HepG2 (cell line): ENCODE data around the gene PALM. TPM values are rescaled to one million over a fixed set of nuclear protein-coding genes. Genes with fewer than 3 reads are reported as not detected.

Experiments
- ATAD3A ChIP-seq: sonication (generic); formaldehyde crosslinking; IDR thresholded peaks from 2 replicates; pipeline ENCODE4 v1.4.0; 2020; ENCODE audit warnings: missing genetic modification reagents
- ATRX ChIP-seq: sonication (generic); formaldehyde crosslinking; IDR thresholded peaks from 2 replicates; pipeline ENCODE4 v1.4.0; 2020; ENCODE audit warnings: missing genetic modification reagents, borderline replicate concordance
- EP300 ChIP-seq, 3 experiments: sonication (generic) in 1 of 3; formaldehyde crosslinking in 1 of 3; IDR thresholded peaks; 2 replicates each; pipeline versions ENCODE4 v1.5.1 to v1.6.1; 2011 to 2020; ENCODE audit warnings: low read depth in 2 of 3, low read length in 2 of 3, borderline replicate concordance in 1 of 3, improper control_type of control experiment in 1 of 3, mild to moderate bottlenecking in 1 of 3, missing genetic modification reagents in 1 of 3, moderate library complexity in 1 of 3
- FLYWCH1 ChIP-seq: sonication (generic); formaldehyde crosslinking; IDR thresholded peaks from 2 replicates; pipeline ENCODE4 v1.8.1; 2023; ENCODE audit warnings: mild to moderate bottlenecking, missing genetic modification reagents
- FOXK2 ChIP-seq: fragments of 450-650 bp; IDR thresholded peaks from 2 replicates; pipeline ENCODE4 v1.6.1; 2016
- HNRNPK ChIP-seq: fragments of 200-400 bp; formaldehyde crosslinking; IDR thresholded peaks from 2 replicates; pipeline ENCODE4 v1.6.1; 2018; ENCODE audit warnings: low read length, low read depth, moderate library complexity, mild to moderate bottlenecking; ENCODE audit not compliant: poor library complexity, severe bottlenecking
- KDM2A ChIP-seq: sonication (generic); formaldehyde crosslinking; IDR thresholded peaks from 2 replicates; pipeline ENCODE4 v1.4.0; 2020; ENCODE audit warnings: low read depth, missing genetic modification reagents, borderline replicate concordance
- MAFF ChIP-seq: IDR thresholded peaks from 2 replicates; pipeline ENCODE4 v1.6.1; 2011; ENCODE audit warnings: low read depth, low read length, improper control_type of control experiment
- MIER2 ChIP-seq: IDR thresholded peaks from 2 replicates; pipeline ENCODE4 v1.6.1; 2016; ENCODE audit warnings: missing biosample characterization, missing genetic modification reagents
- MZF1 ChIP-seq: sonication (generic); formaldehyde crosslinking; IDR thresholded peaks from 2 replicates; pipeline ENCODE4 v1.8.1; 2023; ENCODE audit warnings: mild to moderate bottlenecking, missing genetic modification reagents, borderline replicate concordance
- NCOR1 ChIP-seq: fragments of 200-600 bp; sonication (generic); IDR thresholded peaks from 2 replicates; pipeline ENCODE4 v1.7.0; 2017; ENCODE audit warnings: antibody characterized with exemption, low read length, borderline replicate concordance
- NFATC3 ChIP-seq: sonication (generic); formaldehyde crosslinking; IDR thresholded peaks from 2 replicates; pipeline ENCODE4 v1.5.1; 2020; ENCODE audit warnings: mild to moderate bottlenecking, missing genetic modification reagents
- PAF1 ChIP-seq: IDR thresholded peaks from 2 replicates; pipeline ENCODE4 v1.6.1; 2016; ENCODE audit warnings: missing genetic modification reagents, missing compliant biosample characterization
- RCOR2 ChIP-seq: IDR thresholded peaks from 2 replicates; pipeline ENCODE4 v1.6.1; 2016; ENCODE audit warnings: missing biosample characterization, missing genetic modification reagents
- SMARCE1 ChIP-seq: fragments of 450-650 bp; IDR thresholded peaks from 2 replicates; pipeline ENCODE4 v1.6.1; 2017; ENCODE audit warnings: borderline replicate concordance
- SPEN ChIP-seq: sonication (generic); formaldehyde crosslinking; IDR thresholded peaks from 2 replicates; pipeline ENCODE4 v1.5.1; 2020; ENCODE audit warnings: low read depth, mild to moderate bottlenecking, missing genetic modification reagents
- STAG1 ChIP-seq: sonication (generic); formaldehyde crosslinking; IDR thresholded peaks from 2 replicates; pipeline ENCODE4 v1.4.0; 2020; ENCODE audit warnings: missing genetic modification reagents
- ZMYM2 ChIP-seq: sonication (generic); formaldehyde crosslinking; IDR thresholded peaks from 2 replicates; pipeline ENCODE4 v1.8.0; 2022; ENCODE audit warnings: mild to moderate bottlenecking, missing genetic modification reagents
- ZNF101 ChIP-seq: sonication (generic); formaldehyde crosslinking; IDR thresholded peaks from 2 replicates; pipeline ENCODE4 v1.4.0; 2020; ENCODE audit warnings: mild to moderate bottlenecking, low read depth, missing genetic modification reagents, borderline replicate concordance
- ZNF136 ChIP-seq: sonication (generic); formaldehyde crosslinking; IDR thresholded peaks from 2 replicates; pipeline ENCODE4 v1.8.1; 2022; ENCODE audit warnings: low read depth, mild to moderate bottlenecking, moderate library complexity, missing genetic modification reagents
- ZNF160 ChIP-seq: sonication (generic); formaldehyde crosslinking; IDR thresholded peaks from 2 replicates; pipeline ENCODE4 v1.8.0; 2022; ENCODE audit warnings: mild to moderate bottlenecking, inconsistent platforms, missing genetic modification reagents
- ZNF772 ChIP-seq: sonication (generic); formaldehyde crosslinking; IDR thresholded peaks from 2 replicates; pipeline ENCODE4 v1.5.0; 2020; ENCODE audit warnings: mild to moderate bottlenecking, missing genetic modification reagents
- ZNF773 ChIP-seq: sonication (generic); formaldehyde crosslinking; IDR thresholded peaks from 2 replicates; pipeline ENCODE4 v1.4.0; 2020; ENCODE audit warnings: missing genetic modification reagents, borderline replicate concordance
- polyA plus RNA-seq, 8 experiments: library from polyadenylated mRNA; depleted of rRNA in 3 of 8; stranded (reverse) in 7 of 8; unstranded in 1 of 8; fragments of >200 nt; fragmentation: Illumina TruSeq in 4 of 8; extraction: Trizol in 4 of 8; gene quantifications; 2 replicates each; pipeline versions ENCODE4 v1.2.1 to v1.2.3, GENCODE V29; 2011 to 2016; ENCODE audit warnings: low read depth in 4 of 8, missing spikeins in 1 of 8, mixed read lengths in 1 of 8; ENCODE audit not compliant: insufficient read depth in 1 of 8
- total RNA-seq, 5 experiments: library from RNA; depleted of rRNA; stranded (reverse); fragments of >200 nt; fragmentation: Illumina TruSeq; extraction: Trizol; gene quantifications; 2 replicates each; pipeline ENCODE4 v1.2.3, GENCODE V29; 2016; ENCODE audit warnings: low read depth in 1 of 5
- TF ChIP-seq, protein P1 (sequence below): sonication (generic); formaldehyde crosslinking; conservative IDR thresholded peaks from 2 replicates; pipeline ENCODE4 v1.4.0; 2020; ENCODE audit warnings: missing genetic modification reagents
- TF ChIP-seq, protein P2 (sequence below): sonication (generic); formaldehyde crosslinking; IDR thresholded peaks from 2 replicates; pipeline ENCODE4 v1.9.0; 2021; ENCODE audit warnings: missing genetic modification reagents, mild to moderate bottlenecking, borderline replicate concordance
- TF ChIP-seq, protein P3 (sequence below): sonication (generic); formaldehyde crosslinking; IDR thresholded peaks from 2 replicates; pipeline ENCODE4 v1.5.0; 2020; ENCODE audit warnings: missing genetic modification reagents
- TF ChIP-seq, protein P4 (sequence below): sonication (generic); formaldehyde crosslinking; conservative IDR thresholded peaks from 2 replicates; pipeline ENCODE4 v1.4.0; 2020; ENCODE audit warnings: missing genetic modification reagents
- TF ChIP-seq, protein P5 (sequence below): IDR thresholded peaks from 2 replicates; pipeline ENCODE4 v1.6.1; 2016; ENCODE audit warnings: mild to moderate bottlenecking

PALM gene
- total and polyA plus RNA-seq, 2 of the 13 experiments (the other 11 are each of a cell fraction or from before 2014, with no cell fraction given) = 4.0 to 9.7 TPM

DNA sequence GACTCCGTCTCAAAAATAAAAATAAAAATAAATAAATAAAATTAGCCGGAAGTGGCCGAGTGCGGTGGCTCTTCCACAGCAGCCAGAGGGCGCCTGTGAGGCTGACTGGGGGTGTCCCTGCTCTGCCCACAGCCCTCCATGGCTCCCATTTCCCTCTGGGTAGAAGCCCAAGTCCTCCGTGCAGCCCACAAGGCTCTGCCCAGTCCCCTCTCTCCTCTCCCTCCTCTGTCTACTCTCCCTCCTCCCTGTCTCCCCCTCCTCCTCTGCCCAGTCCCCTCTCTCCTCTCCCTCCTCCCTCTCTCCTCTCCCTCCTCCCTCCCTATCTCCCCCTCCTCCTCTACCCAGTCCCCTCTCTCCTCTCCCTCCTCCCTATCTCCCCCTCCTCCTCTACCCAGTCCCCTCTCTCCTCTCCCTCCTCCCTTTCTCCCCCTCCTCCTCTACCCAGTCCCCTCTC is 62.6 kb downstream of the PALM start (continued):
- TF ChIP-seq, protein P1, sequence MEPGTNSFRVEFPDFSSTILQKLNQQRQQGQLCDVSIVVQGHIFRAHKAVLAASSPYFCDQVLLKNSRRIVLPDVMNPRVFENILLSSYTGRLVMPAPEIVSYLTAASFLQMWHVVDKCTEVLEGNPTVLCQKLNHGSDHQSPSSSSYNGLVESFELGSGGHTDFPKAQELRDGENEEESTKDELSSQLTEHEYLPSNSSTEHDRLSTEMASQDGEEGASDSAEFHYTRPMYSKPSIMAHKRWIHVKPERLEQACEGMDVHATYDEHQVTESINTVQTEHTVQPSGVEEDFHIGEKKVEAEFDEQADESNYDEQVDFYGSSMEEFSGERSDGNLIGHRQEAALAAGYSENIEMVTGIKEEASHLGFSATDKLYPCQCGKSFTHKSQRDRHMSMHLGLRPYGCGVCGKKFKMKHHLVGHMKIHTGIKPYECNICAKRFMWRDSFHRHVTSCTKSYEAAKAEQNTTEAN (CRISPR knock-in tag) = no peak
- TF ChIP-seq ZNF773 (CRISPR knock-in tag) (no peak), NFATC3 (CRISPR knock-in tag) (no peak), RCOR2 (CRISPR knock-in tag) (no peak), FOXK2 (no peak), ZNF160 (CRISPR knock-in tag) (no peak), STAG1 (CRISPR knock-in tag) (peak; percentile 47), HNRNPK (peak; percentile 81), ZNF772 (CRISPR knock-in tag) (no peak), SMARCE1 (no peak), NCOR1 (no peak), FLYWCH1 (CRISPR knock-in tag) (no peak), ZNF136 (CRISPR knock-in tag) (no peak), PAF1 (CRISPR knock-in tag) (no peak), KDM2A (CRISPR knock-in tag) (no peak), MAFF (no peak), MZF1 (no peak), SPEN (CRISPR knock-in tag) (no peak), EP300 (IDR thresholded peaks at IDR 0.05; ENCODE audit: low read depth in 2 of 2, low read length in 2 of 2) (no peak), EP300 (CRISPR knock-in tag; IDR thresholded peaks at IDR 0.05; ENCODE audit: borderline replicate concordance) (no peak), ZMYM2 (CRISPR knock-in tag) (no peak), ATAD3A (CRISPR knock-in tag) (no peak), ZNF101 (no peak), MIER2 (CRISPR knock-in tag) (no peak), ATRX (CRISPR knock-in tag) (no peak)
- TF ChIP-seq, protein P2, sequence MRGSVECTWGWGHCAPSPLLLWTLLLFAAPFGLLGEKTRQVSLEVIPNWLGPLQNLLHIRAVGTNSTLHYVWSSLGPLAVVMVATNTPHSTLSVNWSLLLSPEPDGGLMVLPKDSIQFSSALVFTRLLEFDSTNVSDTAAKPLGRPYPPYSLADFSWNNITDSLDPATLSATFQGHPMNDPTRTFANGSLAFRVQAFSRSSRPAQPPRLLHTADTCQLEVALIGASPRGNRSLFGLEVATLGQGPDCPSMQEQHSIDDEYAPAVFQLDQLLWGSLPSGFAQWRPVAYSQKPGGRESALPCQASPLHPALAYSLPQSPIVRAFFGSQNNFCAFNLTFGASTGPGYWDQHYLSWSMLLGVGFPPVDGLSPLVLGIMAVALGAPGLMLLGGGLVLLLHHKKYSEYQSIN (CRISPR knock-in tag) = no peak
- TF ChIP-seq, protein P3, sequence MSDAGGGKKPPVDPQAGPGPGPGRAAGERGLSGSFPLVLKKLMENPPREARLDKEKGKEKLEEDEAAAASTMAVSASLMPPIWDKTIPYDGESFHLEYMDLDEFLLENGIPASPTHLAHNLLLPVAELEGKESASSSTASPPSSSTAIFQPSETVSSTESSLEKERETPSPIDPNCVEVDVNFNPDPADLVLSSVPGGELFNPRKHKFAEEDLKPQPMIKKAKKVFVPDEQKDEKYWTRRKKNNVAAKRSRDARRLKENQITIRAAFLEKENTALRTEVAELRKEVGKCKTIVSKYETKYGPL (CRISPR knock-in tag) = no peak
- TF ChIP-seq, protein P4, sequence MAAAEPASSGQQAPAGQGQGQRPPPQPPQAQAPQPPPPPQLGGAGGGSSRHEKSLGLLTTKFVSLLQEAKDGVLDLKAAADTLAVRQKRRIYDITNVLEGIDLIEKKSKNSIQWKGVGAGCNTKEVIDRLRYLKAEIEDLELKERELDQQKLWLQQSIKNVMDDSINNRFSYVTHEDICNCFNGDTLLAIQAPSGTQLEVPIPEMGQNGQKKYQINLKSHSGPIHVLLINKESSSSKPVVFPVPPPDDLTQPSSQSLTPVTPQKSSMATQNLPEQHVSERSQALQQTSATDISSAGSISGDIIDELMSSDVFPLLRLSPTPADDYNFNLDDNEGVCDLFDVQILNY (CRISPR knock-in tag) = no peak
- TF ChIP-seq, protein P5, sequence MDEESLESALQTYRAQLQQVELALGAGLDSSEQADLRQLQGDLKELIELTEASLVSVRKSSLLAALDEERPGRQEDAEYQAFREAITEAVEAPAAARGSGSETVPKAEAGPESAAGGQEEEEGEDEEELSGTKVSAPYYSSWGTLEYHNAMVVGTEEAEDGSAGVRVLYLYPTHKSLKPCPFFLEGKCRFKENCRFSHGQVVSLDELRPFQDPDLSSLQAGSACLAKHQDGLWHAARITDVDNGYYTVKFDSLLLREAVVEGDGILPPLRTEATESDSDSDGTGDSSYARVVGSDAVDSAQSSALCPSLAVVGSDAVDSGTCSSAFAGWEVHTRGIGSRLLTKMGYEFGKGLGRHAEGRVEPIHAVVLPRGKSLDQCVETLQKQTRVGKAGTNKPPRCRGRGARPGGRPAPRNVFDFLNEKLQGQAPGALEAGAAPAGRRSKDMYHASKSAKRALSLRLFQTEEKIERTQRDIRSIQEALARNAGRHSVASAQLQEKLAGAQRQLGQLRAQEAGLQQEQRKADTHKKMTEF (CRISPR knock-in tag) = no peak
